Endodermal cell (in vitro differentiated cells): Measurements from ENCODE around the gene NEDD4L. TPM values are rescaled to one million over a fixed set of nuclear protein-coding genes. Genes with fewer than 3 reads are reported as not detected.

Experiments
- DNase-seq: peaks from one replicate; pipeline ENCODE4 v3.0.0-alpha.2; 2017
- H3K27ac ChIP-seq: 2 replicates; pipeline ENCODE4 v1.5.1; 2013; ENCODE audit warnings: mild to moderate bottlenecking, low read depth, low read length, moderate library complexity
- H3K27me3 ChIP-seq: 2 replicates; pipeline ENCODE4 v1.6.1; 2013; ENCODE audit warnings: mild to moderate bottlenecking, low read length, moderate library complexity; ENCODE audit not compliant: insufficient read depth, control insufficient read depth, poor library complexity, severe bottlenecking
- H3K36me3 ChIP-seq: 2 replicates; pipeline ENCODE4 v1.7.0; 2013; ENCODE audit warnings: mild to moderate bottlenecking, low read length, moderate library complexity; ENCODE audit not compliant: control insufficient read depth, insufficient read depth
- H3K4me1 ChIP-seq: one replicate; pipeline ENCODE4 v1.7.0; 2013; ENCODE audit warnings: low read length; ENCODE audit not compliant: control insufficient read depth, insufficient read depth
- H3K4me3 ChIP-seq: 2 replicates; pipeline ENCODE4 v1.5.1; 2013; ENCODE audit warnings: mild to moderate bottlenecking, low read length, moderate library complexity
- H3K9ac ChIP-seq: 2 replicates; pipeline ENCODE4 v1.6.1; 2013; ENCODE audit warnings: mild to moderate bottlenecking, low read length, moderate library complexity; ENCODE audit not compliant: poor library complexity, severe bottlenecking; ENCODE audit errors: extremely low read depth
- H3K9me3 ChIP-seq: 2 replicates; pipeline ENCODE4 v1.6.1; 2013; ENCODE audit warnings: mild to moderate bottlenecking, low read length, moderate library complexity; ENCODE audit not compliant: control insufficient read depth
- H3K27ac Mint-ChIP-seq: 2 replicates; pipeline ENCODE4 v1.8.0; 2020; ENCODE audit warnings: mixed read lengths
- H3K27me3 Mint-ChIP-seq: 2 replicates; pipeline ENCODE4 v1.8.0; 2021; ENCODE audit warnings: mild to moderate bottlenecking, mixed read lengths; ENCODE audit not compliant: insufficient read depth
- H3K36me3 Mint-ChIP-seq: 2 replicates; pipeline ENCODE4 v1.8.0; 2020; ENCODE audit warnings: low read depth, mixed read lengths
- H3K4me1 Mint-ChIP-seq: 2 replicates; pipeline ENCODE4 v1.8.0; 2020; ENCODE audit warnings: mixed read lengths
- H3K4me3 Mint-ChIP-seq: 2 replicates; pipeline ENCODE4 v1.8.0; 2020; ENCODE audit warnings: mild to moderate bottlenecking, moderate library complexity, mixed read lengths
- H3K9me3 Mint-ChIP-seq: 2 replicates; pipeline ENCODE4 v1.8.0; 2020; ENCODE audit warnings: mild to moderate bottlenecking, mixed read lengths
- CTCF ChIP-seq: fragments of 200-600 bp; sonication (generic); conservative IDR thresholded peaks from 2 replicates; pipeline ENCODE4 v1.5.0; 2021; ENCODE audit warnings: antibody characterized with exemption, mild to moderate bottlenecking
- WGBS, 2 experiments: methylation state at CpG; one replicate each; pipeline versions ENCODE4 v1.1.5 to v1.1.7; 2013; ENCODE audit warnings: missing lambda C conversion rate in 2 of 2, mixed read lengths in 1 of 2; ENCODE audit not compliant: insufficient coverage in 1 of 2, insufficient read length in 1 of 2; 5-methylcytosine and 5-hydroxymethylcytosine counted together
- total RNA-seq, 2 donors: library from RNA; stranded (reverse); fragmentation: NEBNext Ultra II Directional in 1 of 2; extraction: Animal tissue kit (Norgen Biotek cat#: 25700) in 1 of 2; gene quantifications; 2 replicates in 1 of 2; 3 replicates in 1 of 2; pipeline ENCODE4 v1.2.1, GENCODE V29; 2021

Gene NEDD4L
- total RNA-seq, 2 donors from 2014 or later, result 70.5 to 75.3 TPM

GRCh38 chr18:58385472-58385871 lies 341.4 kb downstream of the NEDD4L start:
- H3K9me3 ChIP-seq, result no peaks in the 10 kb centered on the region
- H3K27me3 ChIP-seq, result no peaks in the 10 kb centered on the region
- Mint-ChIP-seq H3K4me3 (no peak overlapping the region), H3K9me3 (no peaks in the 10 kb centered on the region), H3K36me3 (peaks cover 56% of the 10 kb centered on the region), H3K27me3 (no peaks in the 10 kb centered on the region), H3K27ac (no peak overlapping the region), H3K4me1 (no peaks in the 10 kb centered on the region)
- H3K4me3 ChIP-seq, result no peak overlapping the region
- H3K9ac ChIP-seq, result no peak overlapping the region
- WGBS, 2 experiments, result 97 to 98% methylated on average over 12 to 13 of the region's 13 CpGs
- peaks cover 37% of the 10 kb centered on the region for H3K36me3 ChIP-seq
- no peak for TF ChIP-seq CTCF
- no peak overlapping the region for H3K27ac ChIP-seq
- DNase-seq, result peak; percentile 30
- H3K4me1 ChIP-seq, result no peaks in the 10 kb centered on the region

GRCh38 chr18:58386780-58387179 lies 342.8 kb downstream of the NEDD4L start:
- H3K27ac ChIP-seq, result no peak overlapping the region
- no peaks in the 10 kb centered on the region for H3K9me3 ChIP-seq
- peaks cover 49% of the 10 kb centered on the region for H3K36me3 ChIP-seq
- H3K4me3 ChIP-seq, result no peak overlapping the region
- H3K4me3 Mint-ChIP-seq, result no peak overlapping the region
- H3K9ac ChIP-seq, result no peak overlapping the region
- no peaks in the 10 kb centered on the region for H3K9me3 Mint-ChIP-seq
- no peaks in the 10 kb centered on the region for H3K27me3 ChIP-seq
- 96 to 98% methylated on average over 7 to 14 of the region's 14 CpGs for WGBS, 2 experiments
- DNase-seq, result peak; percentile 31
- H3K36me3 Mint-ChIP-seq, result peaks cover 63% of the 10 kb centered on the region
- no peaks in the 10 kb centered on the region for H3K4me1 Mint-ChIP-seq
- TF ChIP-seq CTCF, result no peak
- no peak overlapping the region for H3K27ac Mint-ChIP-seq
- no peaks in the 10 kb centered on the region for H3K4me1 ChIP-seq
- H3K27me3 Mint-ChIP-seq, result no peaks in the 10 kb centered on the region

- H3K4me1 ChIP-seq, result no peaks in the 10 kb centered on the region
- H3K9me3 ChIP-seq, result no peaks in the 10 kb centered on the region
- DNase-seq, result peak; percentile 51
- no peak overlapping the region for H3K27ac ChIP-seq
- no peak overlapping the region for H3K4me3 ChIP-seq
- Mint-ChIP-seq H3K9me3 (no peaks in the 10 kb centered on the region), H3K27ac (no peak overlapping the region), H3K4me1 (no peaks in the 10 kb centered on the region), H3K27me3 (no peaks in the 10 kb centered on the region), H3K4me3 (no peak overlapping the region), H3K36me3 (peaks cover 69% of the 10 kb centered on the region)
- H3K36me3 ChIP-seq, result peaks cover 55% of the 10 kb centered on the region
- WGBS, 2 experiments, result 95 to 98% methylated on average over 4 to 5 of the region's 5 CpGs
- H3K9ac ChIP-seq, result no peak overlapping the region
- TF ChIP-seq CTCF, result peak; percentile 63
- no peaks in the 10 kb centered on the region for H3K27me3 ChIP-seq
Observed at GRCh38 chr18:58387716-58388115, 343.7 kb downstream of the NEDD4L start.
